Measurements from ENCODE around the gene RMP24.
"Not testable (repeated sequence)": the region's sequence is repeated elsewhere in the genome, so short reads cannot be mapped to it uniquely, and the experiment has no call there.

Gene RMP24

GRCh38 chr18:35968278-35968880 is 4.1 kb upstream of the RMP24 start:
- no peak for DNase-seq (ENCODE audit: low spot score)

- DNase-seq (ENCODE audit: low spot score), result no peak
Measured at GRCh38 chr18:35969676-35970075, 2.8 kb upstream of the RMP24 start.

GRCh38 chr18:35971661-35972196 is 750 bp upstream of the RMP24 start:
- DNase-seq (ENCODE audit: low spot score), result no peak

GRCh38 chr18:35973650-35974049 is 1.2 kb downstream of the RMP24 start:
- no peak for DNase-seq (ENCODE audit: low spot score)

- no peak for DNase-seq (ENCODE audit: low spot score)
Measured at GRCh38 chr18:35974181-35974580, 1.7 kb downstream of the RMP24 start.

- DNase-seq (ENCODE audit: low spot score), result no peak
Measured at GRCh38 chr18:35979112-35979511, 6.6 kb downstream of the RMP24 start.

GRCh38 chr18:35982409-35983114 is 10.1 kb downstream of the RMP24 start:
- no peak for DNase-seq (ENCODE audit: low spot score)

- DNase-seq (ENCODE audit: low spot score), result no peak
Measured at GRCh38 chr18:35983147-35983546, 10.7 kb downstream of the RMP24 start.

GRCh38 chr18:35983818-35984217 is 11.3 kb downstream of the RMP24 start:
- DNase-seq (ENCODE audit: low spot score), result no peak

- no peak for DNase-seq (ENCODE audit: low spot score)
Measured at GRCh38 chr18:35991696-35992095, 19.2 kb downstream of the RMP24 start.

GRCh38 chr18:35993013-35993412 is 20.5 kb downstream of the RMP24 start:
- no peak for DNase-seq (ENCODE audit: low spot score)

- DNase-seq (ENCODE audit: low spot score), result no peak
Measured at GRCh38 chr18:35998967-35999366, 26.5 kb downstream of the RMP24 start.

- no peak for DNase-seq (ENCODE audit: low spot score)
Measured at GRCh38 chr18:35999925-36000324, 27.4 kb downstream of the RMP24 start.

- no peak for DNase-seq (ENCODE audit: low spot score)
Measured at GRCh38 chr18:36006997-36007396, 34.5 kb downstream of the RMP24 start.

GRCh38 chr18:36009214-36009613 is 36.7 kb downstream of the RMP24 start:
- no peak for DNase-seq (ENCODE audit: low spot score)

- no peak for DNase-seq (ENCODE audit: low spot score)
Measured at GRCh38 chr18:36012891-36013290, 40.4 kb downstream of the RMP24 start.

GRCh38 chr18:36015629-36016028 is 43.1 kb downstream of the RMP24 start:
- no peak for DNase-seq (ENCODE audit: low spot score)

- DNase-seq (ENCODE audit: low spot score), result no peak
Measured at GRCh38 chr18:36017232-36017631, 44.8 kb downstream of the RMP24 start.

GRCh38 chr18:36020174-36020711 is 47.8 kb downstream of the RMP24 start:
- DNase-seq (ENCODE audit: low spot score), result no peak

- no peak for DNase-seq (ENCODE audit: low spot score)
Measured at GRCh38 chr18:36023336-36023735, 50.9 kb downstream of the RMP24 start.

GRCh38 chr18:36024241-36024640 is 51.8 kb downstream of the RMP24 start:
- DNase-seq (ENCODE audit: low spot score), result not testable (repeated sequence)

- DNase-seq (ENCODE audit: low spot score), result no peak
Measured at GRCh38 chr18:36025025-36025424, 52.5 kb downstream of the RMP24 start.

- DNase-seq (ENCODE audit: low spot score), result peak; percentile 71
Measured at GRCh38 chr18:36028859-36029258, 56.4 kb downstream of the RMP24 start.

Data from mucosa of gallbladder (tissue), 1 donor.